ENCODE measurements around the gene UTP15. TPM values are rescaled to one million over a fixed set of nuclear protein-coding genes. Genes with fewer than 3 reads are reported as not detected.

Gene UTP15
- total RNA-seq, 4 donors from 2014 or later, result 6.7 to 69.3 (median 23.3) TPM

- intact Hi-C loops (cut with DNase I; ENCODE audit: low total_unique reads), result no loop called here
- no peak overlapping the region for H3K27ac ChIP-seq
- 76 to 84% methylated on average over 3 of the region's 3 CpGs for WGBS, 2 donors (ENCODE audit: low coverage in 1 of 2)
- in situ Hi-C loops (cut with MboI; ENCODE audit: low pct_ligation_motif_present in 1 of 4, low pct_unique_long_range_greater_than_20kb in 1 of 4, low sequenced_read_pairs in 3 of 4), result no loop called here
- H3K27me3 ChIP-seq, result peaks cover 7% of the 10 kb centered on the region
- H3K4me1 ChIP-seq, result no peaks in the 10 kb centered on the region
- TF ChIP-seq POLR2A (IDR thresholded peaks at IDR 0.05), result no peak
- no peak for TF ChIP-seq EP300 (IDR thresholded peaks at IDR 0.05; ENCODE audit: low read depth)
- no peak for TF ChIP-seq CTCF (IDR thresholded peaks at IDR 0.05)
- no peak for TF ChIP-seq POLR2AphosphoS5 (IDR thresholded peaks at IDR 0.05)
- no peaks in the 10 kb centered on the region for H3K36me3 ChIP-seq
- no peaks in the 10 kb centered on the region for H3K9me3 ChIP-seq
- no peak for DNase-seq
- H3K4me3 ChIP-seq, result no peak overlapping the region
Observed at GRCh38 chr5:73525606-73526203, 39.8 kb upstream of the UTP15 start.

GRCh38 chr5:73528248-73528647 is 37.3 kb upstream of the UTP15 start:
- Histone ChIP-seq H3K9me3 (no peaks in the 10 kb centered on the region), H3K4me3 (no peak overlapping the region), H3K36me3 (no peaks in the 10 kb centered on the region), H3K4me1 (no peaks in the 10 kb centered on the region), H3K27me3 (peaks cover 7% of the 10 kb centered on the region), H3K27ac (no peak overlapping the region)
- in situ Hi-C loops (cut with MboI; ENCODE audit: low pct_ligation_motif_present in 1 of 4, low pct_unique_long_range_greater_than_20kb in 1 of 4, low sequenced_read_pairs in 3 of 4) (no loop called here), intact Hi-C loops (cut with DNase I; ENCODE audit: low total_unique reads) (no loop called here)
- DNase-seq, result no peak
- no peak for TF ChIP-seq POLR2A (IDR thresholded peaks at IDR 0.05)
- TF ChIP-seq POLR2AphosphoS5 (IDR thresholded peaks at IDR 0.05), result no peak
- TF ChIP-seq EP300 (IDR thresholded peaks at IDR 0.05; ENCODE audit: low read depth), result no peak
- no peak for TF ChIP-seq CTCF (IDR thresholded peaks at IDR 0.05)
- WGBS, 2 donors (ENCODE audit: low coverage in 1 of 2), result 71 to 75% methylated on average over 2 to 3 of the region's 3 CpGs

- in situ Hi-C loops (cut with MboI; ENCODE audit: low pct_ligation_motif_present in 1 of 4, low pct_unique_long_range_greater_than_20kb in 1 of 4, low sequenced_read_pairs in 3 of 4), result no loop called here
- intact Hi-C loops (cut with DNase I; ENCODE audit: low total_unique reads), result no loop called here
- Histone ChIP-seq H3K36me3 (no peaks in the 10 kb centered on the region), H3K4me3 (no peak overlapping the region), H3K9me3 (no peaks in the 10 kb centered on the region), H3K27me3 (peaks cover 11% of the 10 kb centered on the region), H3K4me1 (no peaks in the 10 kb centered on the region), H3K27ac (no peak overlapping the region)
- WGBS, 2 donors (ENCODE audit: low coverage in 1 of 2), result 79 to 100% methylated on average over 1 of the region's 1 CpG
- DNase-seq, result no peak
- no peak for TF ChIP-seq POLR2AphosphoS5 (IDR thresholded peaks at IDR 0.05)
- TF ChIP-seq POLR2A (IDR thresholded peaks at IDR 0.05), result no peak
- no peak for TF ChIP-seq EP300 (IDR thresholded peaks at IDR 0.05; ENCODE audit: low read depth)
- no peak for TF ChIP-seq CTCF (IDR thresholded peaks at IDR 0.05)
Observed at GRCh38 chr5:73529081-73529480, 36.5 kb upstream of the UTP15 start.

GRCh38 chr5:73531356-73531755 is 34.2 kb upstream of the UTP15 start:
- Histone ChIP-seq H3K9me3 (no peaks in the 10 kb centered on the region), H3K4me1 (no peaks in the 10 kb centered on the region), H3K36me3 (no peaks in the 10 kb centered on the region), H3K27ac (no peak overlapping the region), H3K4me3 (no peak overlapping the region), H3K27me3 (peaks cover 13% of the 10 kb centered on the region)
- intact Hi-C loops (cut with DNase I; ENCODE audit: low total_unique reads), result no loop called here
- TF ChIP-seq POLR2AphosphoS5 (IDR thresholded peaks at IDR 0.05) (no peak), CTCF (IDR thresholded peaks at IDR 0.05) (no peak), POLR2A (IDR thresholded peaks at IDR 0.05) (no peak)
- no peak for DNase-seq
- in situ Hi-C loops (cut with MboI; ENCODE audit: low pct_ligation_motif_present in 1 of 4, low pct_unique_long_range_greater_than_20kb in 1 of 4, low sequenced_read_pairs in 3 of 4), result no loop called here
- 83% methylated on average over 1 of the region's 1 CpG for WGBS, 2 donors (ENCODE audit: low coverage in 1 of 2)
